GM18498 (cell line): Measurements from ENCODE around the gene CRMP1.
"Not testable (repeated sequence)": the region's sequence is repeated elsewhere in the genome, so short reads cannot be mapped to it uniquely, and the experiment has no call there.

ENCODE experiments used
- ATAC-seq: cut with Tn5 transposase; IDR thresholded peaks from one replicate; pipeline ENCODE4 v1.9.1; 2021; ENCODE audit warnings: mild to moderate bottlenecking, moderate library complexity; ENCODE audit not compliant: unreplicated experiment

Gene CRMP1

DNA sequence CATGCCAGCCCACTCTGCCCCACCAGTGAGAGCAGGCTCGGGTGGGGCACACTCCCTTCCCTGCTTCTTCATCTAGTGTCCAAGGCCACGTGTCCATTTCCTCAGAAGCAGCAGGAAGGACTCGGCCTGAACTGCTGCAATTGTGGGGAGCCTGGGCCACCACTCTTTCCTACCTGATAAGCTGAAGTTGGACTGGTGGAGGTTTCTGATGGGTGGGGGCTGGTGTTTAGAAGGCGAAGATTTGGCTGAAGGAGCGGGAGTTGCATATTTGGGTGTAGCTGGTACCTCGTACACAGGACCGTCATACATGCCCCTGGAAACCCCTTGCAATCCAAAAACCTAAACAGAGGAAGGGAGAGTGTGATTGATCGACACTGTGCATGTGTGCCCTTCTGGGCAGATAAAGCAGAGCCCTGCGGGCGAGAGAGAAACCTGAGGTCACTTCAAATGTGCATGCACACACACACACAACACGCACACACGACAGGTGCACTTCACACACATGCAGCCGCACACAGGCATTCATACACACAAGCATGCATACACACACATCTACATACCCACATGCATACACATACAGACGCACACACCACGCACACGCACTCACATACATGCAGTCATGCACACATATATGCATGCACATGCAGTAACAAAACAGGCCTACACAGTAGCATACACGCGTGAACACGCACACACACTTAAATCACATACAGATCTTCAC lies 67.4 kb downstream of the CRMP1 start:
- no peak for ATAC-seq

GRCh38 chr4:5824635-5825034 lies 68.3 kb downstream of the CRMP1 start:
- ATAC-seq: no peak

- no peak for ATAC-seq
Measured at GRCh38 chr4:5824227-5824626, 68.7 kb downstream of the CRMP1 start.

GRCh38 chr4:5823542-5824211 lies 69.2 kb downstream of the CRMP1 start:
- ATAC-seq: no peak

GRCh38 chr4:5822619-5823018 lies 70.3 kb downstream of the CRMP1 start:
- ATAC-seq: no peak

- ATAC-seq: no peak
Measured at GRCh38 chr4:5821665-5822358, 71.1 kb downstream of the CRMP1 start.

DNA sequence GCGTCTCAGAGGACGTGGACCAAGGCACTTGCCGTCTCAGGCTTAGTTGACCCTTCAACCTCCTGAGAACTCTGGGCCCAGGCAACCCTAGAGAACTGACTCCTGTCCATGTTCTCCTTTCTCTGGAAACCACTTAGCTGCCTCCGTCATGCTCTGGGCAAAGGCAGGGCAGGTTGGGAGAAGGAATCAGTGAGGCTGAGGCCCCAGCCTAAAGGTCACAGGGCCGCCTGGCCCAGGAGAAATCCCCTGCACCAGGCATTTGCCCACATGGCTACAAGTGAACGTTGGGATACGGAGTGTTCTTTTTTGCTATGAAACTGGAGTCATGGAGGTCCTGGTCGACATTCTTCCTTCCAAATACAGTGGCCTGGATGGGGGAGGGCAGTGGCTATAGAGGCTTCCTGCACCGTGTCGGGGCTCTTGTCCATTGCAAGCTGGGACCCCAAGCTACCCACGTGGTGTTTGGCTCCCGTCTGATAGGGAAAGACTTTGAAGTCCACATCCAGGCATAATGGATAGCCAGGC lies 76.0 kb downstream of the CRMP1 start:
- no peak for ATAC-seq

GRCh38 chr4:5816101-5816500 lies 76.8 kb downstream of the CRMP1 start:
- no peak for ATAC-seq

- ATAC-seq: no peak
Measured at GRCh38 chr4:5815641-5816040, 77.2 kb downstream of the CRMP1 start.

- no peak for ATAC-seq
Measured at GRCh38 chr4:5814421-5814820, 78.5 kb downstream of the CRMP1 start.

GRCh38 chr4:5813882-5814255 lies 79.0 kb downstream of the CRMP1 start:
- ATAC-seq: no peak

GRCh38 chr4:5812506-5813229 lies 80.2 kb downstream of the CRMP1 start:
- peak; percentile 57 for ATAC-seq

DNA sequence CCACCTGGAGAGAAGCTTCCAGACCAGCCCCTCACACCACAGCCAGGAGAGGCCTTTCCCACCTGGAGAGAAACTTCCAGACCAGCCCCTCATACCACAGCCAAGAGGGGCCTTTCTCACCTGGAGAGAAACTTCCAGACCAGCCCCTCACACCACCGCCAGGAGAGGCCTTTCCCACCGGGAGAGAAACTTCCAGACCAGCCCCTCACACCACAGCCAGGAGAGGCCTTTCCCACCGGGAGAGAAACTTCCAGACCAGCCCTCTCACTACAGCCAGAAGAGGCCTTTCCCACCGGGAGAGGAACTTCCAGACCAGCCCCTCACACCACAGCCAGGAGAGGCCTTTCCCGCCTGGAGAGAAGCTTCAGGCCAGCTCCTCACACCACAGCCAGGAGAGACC lies 80.8 kb downstream of the CRMP1 start:
- ATAC-seq: not testable (repeated sequence)

GRCh38 chr4:5810770-5811430 lies 82.0 kb downstream of the CRMP1 start:
- no peak for ATAC-seq

DNA sequence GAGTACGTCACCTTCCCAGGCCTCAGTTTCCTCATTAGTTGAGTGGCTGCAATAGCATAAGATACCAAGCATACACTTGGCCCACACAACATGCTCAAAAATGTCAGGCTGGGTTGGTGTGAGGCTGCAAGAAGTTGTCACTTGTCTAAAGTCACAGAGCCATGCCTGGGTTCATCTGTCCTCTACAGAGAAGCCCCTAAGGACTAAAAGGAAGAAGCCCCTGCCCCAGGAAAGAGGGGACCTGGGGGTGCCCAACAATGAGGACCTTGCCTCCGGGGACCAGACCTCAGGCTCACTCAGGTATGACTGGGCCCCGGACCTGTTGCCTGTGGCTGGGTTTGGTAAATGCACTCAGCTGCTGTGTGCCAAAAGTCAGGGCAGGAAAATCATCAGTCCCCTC lies 82.7 kb downstream of the CRMP1 start:
- no peak for ATAC-seq

DNA sequence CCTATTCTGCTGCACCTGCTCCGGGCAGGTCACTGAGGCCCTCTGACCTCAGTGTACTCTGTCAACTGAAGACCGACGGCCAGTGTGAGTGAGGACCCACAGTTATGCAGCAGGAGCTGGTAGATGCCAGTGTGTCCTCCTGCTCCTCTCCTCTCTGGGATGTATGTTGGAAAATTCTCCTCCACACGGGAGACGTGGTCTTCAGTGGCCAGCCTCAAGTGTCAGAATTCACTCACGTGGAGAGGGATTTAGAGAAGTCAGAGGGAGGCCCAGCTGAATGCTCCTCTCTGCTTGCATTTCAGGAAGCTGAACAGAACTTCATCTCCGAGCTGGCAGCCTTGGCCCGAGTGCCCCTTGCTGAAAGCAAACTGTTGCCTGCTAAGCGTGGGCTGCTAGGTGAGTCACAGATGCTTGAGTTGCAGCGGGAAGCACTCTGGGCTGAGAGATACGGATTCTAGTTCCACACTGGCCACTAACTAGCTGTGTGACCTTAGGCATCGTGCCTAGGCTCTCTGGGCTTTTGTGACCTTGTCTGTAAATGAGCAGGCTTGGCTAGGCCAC lies 83.6 kb downstream of the CRMP1 start:
- ATAC-seq: no peak

DNA sequence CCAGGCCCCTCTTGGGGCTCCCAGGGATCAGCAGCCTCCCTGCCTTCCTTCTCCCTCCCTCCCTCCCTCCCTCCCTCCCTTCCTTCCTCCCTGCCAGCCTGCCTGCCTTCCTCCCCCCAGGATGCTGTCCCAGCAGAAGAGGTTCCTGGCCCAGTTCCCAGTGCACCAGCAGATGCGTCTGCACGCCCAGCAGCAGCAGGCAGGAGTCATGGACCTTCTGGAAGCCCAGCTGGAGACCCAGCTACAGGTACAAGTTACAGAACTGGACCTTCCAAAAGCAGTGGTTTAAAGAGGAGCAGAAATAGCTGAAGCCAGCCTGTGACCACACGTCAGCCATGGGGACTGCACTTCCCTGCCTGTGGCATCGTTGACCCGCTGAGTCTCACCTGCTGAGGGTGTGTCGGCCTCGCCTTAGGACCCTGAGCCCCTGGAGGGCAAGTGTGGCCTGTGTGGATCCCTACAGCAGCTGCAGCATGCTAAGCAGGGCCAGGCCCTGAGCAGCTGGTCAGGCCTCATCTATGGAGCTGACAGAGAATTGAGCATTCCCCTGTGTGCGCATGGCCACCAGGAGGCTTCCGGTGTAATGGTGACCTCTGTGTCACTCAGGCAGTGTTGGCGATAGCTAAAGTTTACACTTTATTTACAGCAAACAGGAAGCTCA lies 84.7 kb downstream of the CRMP1 start:
- no peak for ATAC-seq

- no peak for ATAC-seq
Measured at GRCh38 chr4:5805270-5805669, 87.6 kb downstream of the CRMP1 start.

DNA sequence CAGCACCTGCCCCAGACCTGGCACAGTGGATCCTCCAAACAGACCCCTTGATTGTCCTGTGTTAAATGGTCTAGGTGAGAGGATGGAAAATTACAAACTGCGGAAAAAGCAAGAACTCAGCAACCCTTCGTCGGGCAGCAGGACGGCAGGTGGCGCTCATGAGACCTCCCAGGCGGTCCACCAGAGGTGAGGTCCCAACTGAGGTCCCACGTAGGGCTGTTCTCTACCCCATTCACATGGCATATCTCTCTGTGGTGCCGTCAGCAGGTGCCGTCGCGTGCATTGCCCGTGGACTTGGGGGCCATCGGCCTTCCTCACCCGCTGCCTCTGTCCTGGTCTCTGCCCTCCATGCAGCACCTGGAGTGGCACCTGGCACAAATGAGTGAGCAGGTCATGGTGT lies 88.2 kb downstream of the CRMP1 start:
- ATAC-seq: no peak

- no peak for ATAC-seq
Measured at GRCh38 chr4:5802565-5802964, 90.3 kb downstream of the CRMP1 start.
